Prostate gland (tissue), 2 donors: ENCODE results near the gene CKAP5. TPM values are rescaled to one million over a fixed set of nuclear protein-coding genes. Genes with fewer than 3 reads are reported as not detected.
A peak's percentile ranks its signal among the peaks of the same experiment; 100 is the strongest.

Experiments used
- DNase-seq: peaks from one replicate; pipeline ENCODE4 v3.0.0-alpha.2; 2019; ENCODE audit warnings: low spot score
- H3K27ac ChIP-seq, 2 donors: fragments of 200-600 bp; sonication (generic); 2 replicates each; pipeline ENCODE4 v1.5.1; 2017 to 2019
- H3K27me3 ChIP-seq: fragments of 200-600 bp; sonication (generic); replicated peaks from 2 replicates; pipeline ENCODE4 v1.5.1; 2019; ENCODE audit not compliant: insufficient read depth
- H3K36me3 ChIP-seq, 2 donors: fragments of 200-600 bp; sonication (generic); 1 replicate in 1 of 2; 2 replicates in 1 of 2; pipeline versions ENCODE4 v1.5.1 to v1.8.1; 2017 to 2019
- H3K4me1 ChIP-seq: fragments of 200-600 bp; sonication (generic); replicated peaks from 2 replicates; pipeline ENCODE4 v1.5.1; 2019
- H3K4me3 ChIP-seq, 2 donors: fragments of 200-600 bp; sonication (generic); 2 replicates each; pipeline ENCODE4 v1.5.1; 2017 to 2019
- H3K9me3 ChIP-seq: fragments of 200-600 bp; sonication (generic); 2 replicates; pipeline ENCODE4 v1.5.1; 2017
- CTCF ChIP-seq, 4 experiments: fragments of 200-600 bp in 2 of 4; fragments of 450-650 bp in 2 of 4; sonication (generic) in 2 of 4; IDR thresholded peaks; 1 replicate in 3 of 4; 2 replicates in 1 of 4; pipeline ENCODE4 v1.5.1; 2016 to 2019; ENCODE audit warnings: antibody characterized with exemption in 4 of 4, mild to moderate bottlenecking in 2 of 4, moderate library complexity in 2 of 4
- POLR2A ChIP-seq: fragments of 450-650 bp; IDR thresholded peaks from one replicate; pipeline ENCODE4 v1.6.1; 2016; ENCODE audit warnings: antibody characterized with exemption, mild to moderate bottlenecking
- POLR2AphosphoS5 ChIP-seq: sonication (generic); formaldehyde crosslinking; IDR thresholded peaks from one replicate; pipeline ENCODE4 v1.6.1; 2017; ENCODE audit warnings: antibody characterized with exemption
- WGBS: methylation state at CpG from one replicate; pipeline ENCODE4 v1.1.5; 2018; 5-methylcytosine and 5-hydroxymethylcytosine counted together
- intact Hi-C: fragments of 100-400 bp; cut with DNase I; formaldehyde crosslinking; loops from one replicate; pipeline ENCODE4 v1.14.2; 2022
- total RNA-seq, 2 donors: library from RNA; depleted of rRNA; stranded (reverse); fragments of >200 nt; gene quantifications; one replicate each; pipeline ENCODE4 v1.1.0, GENCODE V29; 2016

Gene CKAP5
- total RNA-seq, 2 donors from 2014 or later, result 31.6 to 58.8 TPM

- Histone ChIP-seq H3K4me1 (no peaks in the 10 kb centered on the region), H3K4me3 (no peak overlapping the region), H3K9me3 (no peaks in the 10 kb centered on the region), H3K36me3 (no peaks in the 10 kb centered on the region), H3K27me3 (no peaks in the 10 kb centered on the region), H3K27ac (no peak overlapping the region)
- WGBS, result 97% methylated on average over 6 of the region's 6 CpGs
- no peak for DNase-seq
- intact Hi-C loops, result no loop called here
- no peak for TF ChIP-seq POLR2A
- no peak for TF ChIP-seq CTCF (IDR thresholded peaks at IDR 0.05)
- no peak for TF ChIP-seq POLR2AphosphoS5
Observed at GRCh38 chr11:46874586-46874985, 28.5 kb upstream of the CKAP5 start.

- no peaks in the 10 kb centered on the region for H3K4me1 ChIP-seq
- TF ChIP-seq CTCF (IDR thresholded peaks at IDR 0.05) (no peak), POLR2AphosphoS5 (no peak), POLR2A (no peak)
- H3K4me3 ChIP-seq, result no peak overlapping the region
- intact Hi-C loops, result no loop called here
- no peak overlapping the region for H3K27ac ChIP-seq
- no peaks in the 10 kb centered on the region for H3K36me3 ChIP-seq
- DNase-seq, result peak; percentile 19
- no peaks in the 10 kb centered on the region for H3K9me3 ChIP-seq
- 85% methylated on average over 6 of the region's 6 CpGs for WGBS
- H3K27me3 ChIP-seq, result no peaks in the 10 kb centered on the region
Observed at GRCh38 chr11:46868912-46869311, 22.8 kb upstream of the CKAP5 start.

- H3K36me3 ChIP-seq, result no peaks in the 10 kb centered on the region
Observed at GRCh38 chr11:46865340-46865739, 19.3 kb upstream of the CKAP5 start.

GRCh38 chr11:46860218-46860617, 14.1 kb upstream of the CKAP5 start:
- intact Hi-C loops, result no loop called here
- no peak for DNase-seq
- no peaks in the 10 kb centered on the region for H3K27me3 ChIP-seq
- no peak overlapping the region for H3K27ac ChIP-seq
- WGBS, result 68% methylated on average over 4 of the region's 4 CpGs
- H3K36me3 ChIP-seq, result no peaks in the 10 kb centered on the region
- H3K9me3 ChIP-seq, result no peaks in the 10 kb centered on the region
- no peaks in the 10 kb centered on the region for H3K4me1 ChIP-seq
- no peak for TF ChIP-seq POLR2AphosphoS5
- TF ChIP-seq POLR2A, result no peak
- TF ChIP-seq CTCF (IDR thresholded peaks at IDR 0.05), result no peak
- no peak overlapping the region for H3K4me3 ChIP-seq

More at GRCh38 chr11:46865340-46865739, 19.3 kb upstream of the CKAP5 start:
- H3K4me1 ChIP-seq, result no peaks in the 10 kb centered on the region
- no peak overlapping the region for H3K4me3 ChIP-seq
- intact Hi-C loops, result no loop called here
- DNase-seq, result no peak
- no peak overlapping the region for H3K27ac ChIP-seq
- H3K27me3 ChIP-seq, result no peaks in the 10 kb centered on the region
- 74% methylated on average over 2 of the region's 2 CpGs for WGBS
- TF ChIP-seq CTCF (IDR thresholded peaks at IDR 0.05) (no peak), POLR2A (no peak), POLR2AphosphoS5 (no peak)
- no peaks in the 10 kb centered on the region for H3K9me3 ChIP-seq

- intact Hi-C loops, result no loop called here
- H3K36me3 ChIP-seq, result no peaks in the 10 kb centered on the region
- no peak overlapping the region for H3K4me3 ChIP-seq
- no peaks in the 10 kb centered on the region for H3K4me1 ChIP-seq
- no peak overlapping the region for H3K27ac ChIP-seq
- no peak for DNase-seq
- WGBS, result 67% methylated on average over 12 of the region's 12 CpGs
- TF ChIP-seq POLR2A, result no peak
- TF ChIP-seq POLR2AphosphoS5, result no peak
- TF ChIP-seq CTCF (IDR thresholded peaks at IDR 0.05), result no peak
- no peaks in the 10 kb centered on the region for H3K27me3 ChIP-seq
- H3K9me3 ChIP-seq, result no peaks in the 10 kb centered on the region
Observed at GRCh38 chr11:46858920-46859546, 13.0 kb upstream of the CKAP5 start.
